HG03439 (cell line): ENCODE measurements around the gene RGS19.

ENCODE experiments used
- ATAC-seq: cut with Tn5 transposase; IDR thresholded peaks from one replicate; pipeline ENCODE4 v1.9.1; 2021; ENCODE audit warnings: mild to moderate bottlenecking, moderate library complexity; ENCODE audit not compliant: unreplicated experiment

Gene RGS19

GRCh38 chr20:64108731-64109681 lies 29.7 kb upstream of the RGS19 start:
- ATAC-seq: no peak

- ATAC-seq: no peak
Measured at GRCh38 chr20:64107736-64108457, 28.6 kb upstream of the RGS19 start.

- no peak for ATAC-seq
Measured at GRCh38 chr20:64106981-64107735, 27.8 kb upstream of the RGS19 start, which contains the start of gene NPBWR2. Gene NPBWR2 (minus strand): TSS chr20:64107565. CDS start chr20:64106831, 734 bp downstream.

GRCh38 chr20:64106435-64106961 lies 27.2 kb upstream of the RGS19 start:
- no peak for ATAC-seq

- no peak for ATAC-seq
Measured at GRCh38 chr20:64105846-64106434, 26.6 kb upstream of the RGS19 start.

- no peak for ATAC-seq
Measured at GRCh38 chr20:64104667-64105451, 25.5 kb upstream of the RGS19 start.

- ATAC-seq: no peak
Measured at GRCh38 chr20:64103871-64104666, 24.8 kb upstream of the RGS19 start.

GRCh38 chr20:64102647-64103354 lies 23.5 kb upstream of the RGS19 start:
- no peak for ATAC-seq

GRCh38 chr20:64101731-64102621 lies 22.7 kb upstream of the RGS19 start:
- no peak for ATAC-seq

GRCh38 chr20:64100946-64101688 lies 21.8 kb upstream of the RGS19 start:
- ATAC-seq: no peak

GRCh38 chr20:64100566-64100888 lies 21.2 kb upstream of the RGS19 start:
- ATAC-seq: no peak

GRCh38 chr20:64099880-64100565 lies 20.7 kb upstream of the RGS19 start:
- no peak for ATAC-seq

GRCh38 chr20:64099086-64099786 lies 19.9 kb upstream of the RGS19 start:
- ATAC-seq: no peak

- ATAC-seq: no peak
Measured at GRCh38 chr20:64098471-64099013, 19.2 kb upstream of the RGS19 start.

- ATAC-seq: no peak
Measured at GRCh38 chr20:64096535-64096934, 17.2 kb upstream of the RGS19 start.
